ENCODE measurements around the gene TSC22D3. TPM values are rescaled to one million over a fixed set of nuclear protein-coding genes. Genes with fewer than 3 reads are reported as not detected.
A peak's percentile ranks its signal among the peaks of the same experiment; 100 is the strongest.

TSC22D3 gene
- total and polyA plus RNA-seq, 4 donors = 117 to 447 (median 303) TPM

GRCh38 chrX:107708762-107709161, 66.8 kb downstream of the TSC22D3 start:
- H3K36me3 ChIP-seq (ENCODE audit: control insufficient read depth in 4 of 4, insufficient read depth in 4 of 4, low read length in 4 of 4) = peaks cover 0 to 2% (median 0%) of the 10 kb centered on the region in 4 donors
- 67 to 100% methylated on average over 2 of the region's 2 CpGs for WGBS, 2 donors
- no peak for TF ChIP-seq CTCF (IDR thresholded peaks at IDR 0.05; ENCODE audit: control extremely low read depth, extremely low read depth)
- no peak overlapping the region for H3K4me3 ChIP-seq
- peaks cover 0 to 17% (median 3%) of the 10 kb centered on the region in 3 donors for H3K27me3 ChIP-seq (ENCODE audit: control insufficient read depth in 3 of 3, insufficient read depth in 3 of 3, low read length in 2 of 3)
- H3K9ac ChIP-seq (ENCODE audit: insufficient read depth in 1 of 2, low read length in 2 of 2) = no peak overlapping the region
- ATAC-seq (ENCODE audit: insufficient read depth, low FRiP score) = no peak
- H3K27ac ChIP-seq (ENCODE audit: low read depth in 1 of 2, low read length in 1 of 2) = peak overlapping the region in 1 of 2 donors; percentile 52
- peaks cover 0 to 31% (median 6%) of the 10 kb centered on the region in 5 donors for H3K4me1 ChIP-seq (ENCODE audit: control insufficient read depth in 5 of 5, insufficient read depth in 5 of 5, low read length in 5 of 5)
- DNase-seq = peak; percentile 84 to 88 (median 85)
- peaks cover 0 to 2% (median 0%) of the 10 kb centered on the region in 4 donors for H3K9me3 ChIP-seq (ENCODE audit: control insufficient read depth in 4 of 4, insufficient read depth in 3 of 4, low read length in 3 of 4)

- H3K4me1 ChIP-seq (ENCODE audit: control insufficient read depth in 5 of 5, insufficient read depth in 5 of 5, low read length in 5 of 5) = peaks cover 0 to 22% (median 6%) of the 10 kb centered on the region in 5 donors
- ATAC-seq (ENCODE audit: insufficient read depth, low FRiP score) (no peak), DNase-seq (no peak)
- H3K9ac ChIP-seq (ENCODE audit: insufficient read depth in 1 of 2, low read length in 2 of 2) = no peak overlapping the region
- no peak for TF ChIP-seq CTCF (IDR thresholded peaks at IDR 0.05; ENCODE audit: control extremely low read depth, extremely low read depth)
- no peaks in the 10 kb centered on the region for H3K36me3 ChIP-seq (ENCODE audit: control insufficient read depth in 4 of 4, insufficient read depth in 4 of 4, low read length in 4 of 4)
- no peak overlapping the region for H3K27ac ChIP-seq (ENCODE audit: low read depth in 1 of 2, low read length in 1 of 2)
- 79 to 94% methylated on average over 9 of the region's 9 CpGs for WGBS, 2 donors
- peaks cover 0 to 2% (median 0%) of the 10 kb centered on the region in 4 donors for H3K9me3 ChIP-seq (ENCODE audit: control insufficient read depth in 4 of 4, insufficient read depth in 3 of 4, low read length in 3 of 4)
- H3K27me3 ChIP-seq (ENCODE audit: control insufficient read depth in 3 of 3, insufficient read depth in 3 of 3, low read length in 2 of 3) = peaks cover 0 to 10% (median 3%) of the 10 kb centered on the region in 3 donors
- no peak overlapping the region for H3K4me3 ChIP-seq
Observed at GRCh38 chrX:107707866-107708265, 67.7 kb downstream of the TSC22D3 start.

- H3K9me3 ChIP-seq (ENCODE audit: control insufficient read depth in 4 of 4, insufficient read depth in 3 of 4, low read length in 3 of 4) = peaks cover 0 to 2% (median 0%) of the 10 kb centered on the region in 4 donors
- ATAC-seq (ENCODE audit: insufficient read depth, low FRiP score) = no peak
- no peak overlapping the region for H3K4me3 ChIP-seq
- no peak for DNase-seq
- H3K27me3 ChIP-seq (ENCODE audit: control insufficient read depth in 3 of 3, insufficient read depth in 3 of 3, low read length in 2 of 3) = peaks cover 0 to 10% (median 3%) of the 10 kb centered on the region in 3 donors
- no peaks in the 10 kb centered on the region for H3K36me3 ChIP-seq (ENCODE audit: control insufficient read depth in 4 of 4, insufficient read depth in 4 of 4, low read length in 4 of 4)
- H3K9ac ChIP-seq (ENCODE audit: insufficient read depth in 1 of 2, low read length in 2 of 2) = no peak overlapping the region
- peaks cover 0 to 14% (median 3%) of the 10 kb centered on the region in 5 donors for H3K4me1 ChIP-seq (ENCODE audit: control insufficient read depth in 5 of 5, insufficient read depth in 5 of 5, low read length in 5 of 5)
- no peak overlapping the region for H3K27ac ChIP-seq (ENCODE audit: low read depth in 1 of 2, low read length in 1 of 2)
- TF ChIP-seq CTCF (IDR thresholded peaks at IDR 0.05; ENCODE audit: control extremely low read depth, extremely low read depth) = no peak
Observed at GRCh38 chrX:107706309-107706708, 69.3 kb downstream of the TSC22D3 start.

GRCh38 chrX:107704587-107704986, 71.0 kb downstream of the TSC22D3 start:
- Histone ChIP-seq H3K36me3 (ENCODE audit: control insufficient read depth in 4 of 4, insufficient read depth in 4 of 4, low read length in 4 of 4) (no peaks in the 10 kb centered on the region), H3K4me3 (no peak overlapping the region), H3K9me3 (ENCODE audit: control insufficient read depth in 4 of 4, insufficient read depth in 3 of 4, low read length in 3 of 4) (peaks cover 0 to 2% (median 0%) of the 10 kb centered on the region in 4 donors), H3K27ac (ENCODE audit: low read depth in 1 of 2, low read length in 1 of 2) (no peak overlapping the region), H3K9ac (ENCODE audit: insufficient read depth in 1 of 2, low read length in 2 of 2) (no peak overlapping the region), H3K4me1 (ENCODE audit: control insufficient read depth in 5 of 5, insufficient read depth in 5 of 5, low read length in 5 of 5) (peaks cover 0 to 8% (median 0%) of the 10 kb centered on the region in 5 donors), H3K27me3 (ENCODE audit: control insufficient read depth in 3 of 3, insufficient read depth in 3 of 3, low read length in 2 of 3) (peaks cover 0 to 25% (median 10%) of the 10 kb centered on the region in 3 donors)
- 62 to 95% methylated on average over 2 of the region's 2 CpGs for WGBS, 2 donors
- DNase-seq = no peak
- TF ChIP-seq CTCF (IDR thresholded peaks at IDR 0.05; ENCODE audit: control extremely low read depth, extremely low read depth) = no peak
- ATAC-seq (ENCODE audit: insufficient read depth, low FRiP score) = no peak
